GM18858 (cell line): Measurements from ENCODE around the gene SDF2.
"Not testable (repeated sequence)": the region's sequence is repeated elsewhere in the genome, so short reads cannot be mapped to it uniquely, and the experiment has no call there.

ENCODE experiments used
- ATAC-seq: cut with Tn5 transposase; IDR thresholded peaks from one replicate; pipeline ENCODE4 v1.9.1; 2021; ENCODE audit not compliant: unreplicated experiment

Gene SDF2

GRCh38 chr17:28635506-28635905 lies 26.2 kb downstream of the SDF2 start:
- no peak for ATAC-seq

GRCh38 chr17:28634206-28634865 lies 27.4 kb downstream of the SDF2 start:
- ATAC-seq, result no peak

GRCh38 chr17:28626818-28627217 lies 34.9 kb downstream of the SDF2 start:
- no peak for ATAC-seq

- no peak for ATAC-seq
Measured at GRCh38 chr17:28624148-28624547, 37.6 kb downstream of the SDF2 start.

DNA sequence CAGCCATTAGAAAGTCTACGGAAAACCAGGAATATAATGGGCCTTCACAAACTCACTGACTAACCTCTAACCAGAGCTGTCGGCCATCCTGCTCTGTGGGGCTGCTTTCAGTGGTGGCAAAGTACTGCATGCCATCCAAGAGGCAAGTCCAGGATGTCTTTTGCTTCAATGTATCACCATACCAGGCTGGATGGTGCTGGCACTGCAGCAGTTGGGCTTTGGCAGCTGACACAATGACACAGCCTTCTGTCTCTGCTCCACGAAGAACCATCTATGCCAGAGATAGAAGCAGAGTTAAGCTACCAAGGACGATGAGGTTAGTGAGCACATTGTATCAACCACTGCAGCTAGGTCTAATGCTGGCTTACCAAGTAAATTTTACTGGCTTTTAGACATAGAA lies 38.0 kb downstream of the SDF2 start:
- ATAC-seq, result no peak

GRCh38 chr17:28622186-28622585 lies 39.5 kb downstream of the SDF2 start:
- ATAC-seq, result no peak

GRCh38 chr17:28620010-28620409 lies 41.7 kb downstream of the SDF2 start:
- ATAC-seq, result no peak

DNA sequence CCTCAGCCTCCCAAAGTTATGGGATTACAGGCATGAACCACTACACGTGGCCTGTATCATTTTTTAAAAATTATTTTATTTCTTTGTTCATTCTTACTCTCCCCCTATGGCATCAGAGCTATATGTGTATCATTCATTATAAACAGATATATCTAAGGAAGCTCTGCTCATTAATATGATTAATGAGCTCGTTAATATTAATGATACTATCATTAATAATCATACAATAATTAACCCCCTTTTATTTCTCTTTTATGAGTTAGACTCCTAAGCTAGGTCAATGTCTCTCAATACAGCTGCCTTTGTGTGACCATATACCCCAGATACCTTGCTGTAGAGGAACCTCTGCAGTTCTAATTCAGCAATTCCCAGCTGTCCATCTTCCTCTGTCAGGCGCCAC lies 43.2 kb downstream of the SDF2 start:
- no peak for ATAC-seq

- ATAC-seq, result no peak
Measured at GRCh38 chr17:28616281-28616680, 45.4 kb downstream of the SDF2 start.

- no peak for ATAC-seq
Measured at GRCh38 chr17:28615260-28615940, 46.3 kb downstream of the SDF2 start.

DNA sequence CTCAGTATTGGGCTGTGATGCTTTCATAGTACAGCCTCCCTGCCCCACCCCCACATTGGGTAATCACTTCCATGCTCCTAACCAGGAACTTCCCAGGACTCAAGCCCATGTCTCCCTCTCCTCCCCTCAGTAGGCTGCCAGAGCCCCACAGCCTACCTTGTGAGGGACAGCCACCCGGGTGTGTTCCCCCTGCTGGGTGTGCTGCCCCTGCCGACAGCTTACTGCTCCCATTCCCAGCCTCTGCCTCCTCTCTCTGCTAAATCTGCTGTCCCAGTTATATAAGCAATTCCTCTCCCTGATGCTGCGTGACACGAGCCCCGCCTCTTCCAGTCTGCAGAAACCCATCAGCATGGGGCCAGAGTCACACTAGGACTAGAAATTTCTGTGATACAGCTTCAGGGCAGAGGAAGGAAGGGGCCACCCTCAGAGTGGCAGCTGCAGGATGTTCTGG lies 47.8 kb downstream of the SDF2 start, which contains the start of gene RSKR:
Gene RSKR (minus strand): TSS at position 255 of the 451 bp plus-strand sequence. CDS start 24 bp downstream, at position 231.
- no peak for ATAC-seq

GRCh38 chr17:28612936-28613872 lies 48.5 kb downstream of the SDF2 start:
- no peak for ATAC-seq

- no peak for ATAC-seq
Measured at GRCh38 chr17:28612531-28612930, 49.2 kb downstream of the SDF2 start.

GRCh38 chr17:28610376-28610775 lies 51.3 kb downstream of the SDF2 start:
- no peak for ATAC-seq

DNA sequence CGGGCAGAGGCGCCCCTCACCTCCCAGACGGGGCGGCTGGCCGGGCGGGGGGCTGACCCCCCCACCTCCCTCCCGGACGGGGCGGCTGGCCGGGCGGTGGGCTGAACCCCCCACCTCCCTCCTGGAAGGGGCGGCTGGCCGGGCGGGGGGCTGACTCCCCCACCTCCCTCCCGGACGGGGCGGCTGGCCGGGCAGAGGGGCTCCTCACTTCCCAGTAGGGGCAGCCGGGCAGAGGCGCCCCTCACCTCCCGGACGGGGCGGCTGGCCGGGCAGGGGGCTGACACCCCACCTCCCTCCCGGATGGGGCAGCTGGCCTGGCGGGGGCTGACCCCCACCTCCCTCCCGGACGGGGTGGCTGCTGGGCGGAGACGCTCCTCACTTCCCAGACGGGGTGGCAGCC lies 57.7 kb downstream of the SDF2 start:
- ATAC-seq, result not testable (repeated sequence)

- peak; percentile 45 for ATAC-seq
Measured at GRCh38 chr17:28599311-28600184, 62.2 kb downstream of the SDF2 start.

DNA sequence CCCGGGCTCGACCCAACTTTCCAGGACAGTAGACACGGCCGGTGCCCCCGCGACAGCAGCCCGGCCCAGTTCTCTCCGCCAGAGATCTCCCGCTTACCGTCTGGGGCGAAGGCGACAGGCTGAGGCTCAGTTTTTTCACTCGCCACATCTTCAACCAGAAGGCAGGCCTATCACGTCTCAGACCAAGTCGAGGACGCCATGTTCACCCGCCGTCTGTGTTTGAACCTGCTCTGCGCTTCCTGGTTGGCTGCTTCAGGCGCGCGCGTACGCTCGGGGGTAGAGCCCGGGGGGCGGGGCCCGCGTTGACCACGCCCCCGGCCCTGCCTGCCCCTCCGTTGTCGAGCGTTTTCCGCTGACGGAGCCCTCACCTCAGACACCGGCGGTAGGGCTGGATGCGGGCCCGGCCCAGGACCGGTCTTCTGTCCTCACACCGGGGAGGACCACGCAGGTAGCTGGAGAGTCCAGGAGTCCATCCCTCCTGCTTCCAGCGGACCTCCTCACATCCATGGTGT lies 62.9 kb downstream of the SDF2 start, which contains the start of gene SPAG5:
Gene SPAG5 (minus strand): TSS at position 227 of the 512 bp plus-strand sequence. CDS start 79 bp downstream, at position 148.
- peak; percentile 50 for ATAC-seq

- ATAC-seq, result no peak
Measured at GRCh38 chr17:28598389-28598788, 63.3 kb downstream of the SDF2 start.
